Keratinocyte (primary cell): Measurements from ENCODE around the gene SLIT3.

ENCODE experiments used
- CTCF ChIP-seq, 3 experiments: IDR thresholded peaks in 1 of 3; conservative IDR thresholded peaks in 1 of 3; optimal IDR thresholded peaks in 1 of 3; 2 replicates in 2 of 3; 3 replicates in 1 of 3; pipeline versions ENCODE3 to v1.5.1; 2011; ENCODE audit warnings: low read length in 3 of 3, mild to moderate bottlenecking in 3 of 3, moderate library complexity in 2 of 3, control low read depth in 1 of 3, inconsistent platforms in 1 of 3; ENCODE audit not compliant: insufficient read depth in 2 of 3; ENCODE audit errors: extremely low read depth in 1 of 3
- EZH2 ChIP-seq: IDR thresholded peaks from one replicate; pipeline ENCODE4 v1.6.1; 2012; ENCODE audit warnings: inconsistent platforms, mild to moderate bottlenecking, low read length, moderate library complexity

GRCh38 chr5:169286572-169287300, 14.2 kb downstream of the SLIT3 start:
- no peak for TF ChIP-seq CTCF (optimal IDR thresholded peaks at IDR 0.05 in 1 of 3, IDR thresholded peaks at IDR 0.05 in 1 of 3, conservative IDR thresholded peaks at IDR 0.05 in 1 of 3; ENCODE audit: extremely low read depth in 1 of 3, insufficient read depth in 2 of 3, low read length in 3 of 3)
- TF ChIP-seq EZH2 = no peak
